GM13976 (cell line): ENCODE results near the gene IKZF3.

Experiments used
- DNase-seq: peaks from one replicate; pipeline ENCODE4 v3.0.0; 2012; ENCODE audit warnings: low spot score
- CTCF ChIP-seq: IDR thresholded peaks from 2 replicates; pipeline ENCODE4 v1.5.1; 2012; ENCODE audit warnings: borderline replicate concordance, mild to moderate bottlenecking; ENCODE audit not compliant: insufficient read depth; ENCODE audit errors: extremely low read depth, missing control alignments, control extremely low read depth
- in situ Hi-C: fragments of 300-500 bp; cut with MboI; formaldehyde crosslinking; loops from one replicate; pipeline ENCODE4 v1.12.0; 2022; ENCODE audit warnings: low sequenced_read_pairs, mixed read lengths, inconsistent platforms; ENCODE audit not compliant: unreplicated experiment

Gene IKZF3

DNA sequence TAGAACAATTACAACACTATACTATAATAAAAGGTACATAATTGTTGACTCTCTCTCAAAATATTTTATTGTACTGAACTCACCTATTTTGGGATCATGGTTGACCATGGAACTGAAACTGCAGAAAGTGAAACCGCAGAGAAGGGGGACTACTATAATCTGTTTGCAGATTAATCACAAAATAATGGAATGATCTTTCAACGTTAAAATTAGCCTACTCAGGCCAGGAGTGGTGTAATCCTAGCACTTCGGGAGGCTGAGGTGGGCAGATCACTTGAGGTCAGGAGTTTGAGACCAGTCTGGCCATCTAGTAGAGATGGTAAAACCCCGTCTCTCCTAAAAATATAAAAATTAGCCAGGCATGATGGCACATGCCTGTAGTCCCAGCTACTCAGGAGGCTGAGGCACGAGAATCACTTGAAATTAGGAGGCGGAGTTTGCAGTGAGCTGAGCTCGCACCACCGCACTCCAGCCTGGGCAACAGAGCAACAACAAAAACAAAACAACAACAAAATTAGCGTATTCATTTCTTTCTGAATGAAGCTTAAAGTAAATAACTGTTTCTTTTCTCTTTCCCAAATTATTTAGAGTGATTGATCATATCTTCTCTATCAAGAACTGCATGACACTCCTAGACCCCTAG is 45.6 kb downstream of the IKZF3 start:
- no peak for DNase-seq
- in situ Hi-C loops: no loop called here
- TF ChIP-seq CTCF: no peak

DNA sequence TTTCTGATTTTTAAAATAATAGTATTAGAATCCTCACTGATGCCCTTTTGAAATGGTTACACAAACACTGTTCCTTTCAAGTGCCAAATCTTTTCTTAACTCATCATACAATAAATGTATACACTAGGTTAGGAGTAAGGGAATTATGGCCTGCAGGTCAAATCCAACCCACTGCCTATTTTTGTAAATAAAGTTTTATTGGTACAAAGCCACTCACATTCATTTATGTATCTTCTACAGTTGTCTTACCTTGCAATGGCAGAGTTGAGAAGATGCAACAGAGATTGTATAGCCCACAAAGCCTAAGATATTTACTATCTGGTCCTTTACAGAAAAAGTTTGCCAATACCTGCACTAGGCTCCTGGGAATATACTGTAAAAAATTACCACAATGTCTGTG is 47.8 kb downstream of the IKZF3 start:
- TF ChIP-seq CTCF: no peak
- in situ Hi-C loops: no loop called here
- no peak for DNase-seq

GRCh38 chr17:39814497-39814896 is 49.6 kb downstream of the IKZF3 start:
- DNase-seq: no peak
- in situ Hi-C loops: no loop called here
- no peak for TF ChIP-seq CTCF

DNA sequence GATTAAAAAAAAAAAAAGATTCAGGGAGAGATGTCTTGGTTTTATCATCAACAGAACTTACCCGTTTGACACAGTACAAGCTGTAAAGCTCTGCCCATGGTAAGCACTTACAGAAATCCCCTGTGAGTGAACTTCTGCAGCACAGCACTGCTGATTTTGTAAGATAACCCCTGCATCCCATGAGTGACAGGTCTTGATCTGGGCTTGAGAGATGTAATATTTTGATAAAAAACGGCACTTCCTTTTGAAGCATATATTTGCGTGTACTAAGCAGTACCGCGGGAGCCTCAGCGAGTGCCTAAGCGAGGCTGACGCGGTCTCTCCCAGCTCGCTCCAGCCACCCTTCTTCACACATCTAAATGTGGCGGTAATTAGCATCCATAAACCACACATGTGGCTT is 50.5 kb downstream of the IKZF3 start:
- TF ChIP-seq CTCF: no peak
- in situ Hi-C loops: no loop called here
- no peak for DNase-seq

DNA sequence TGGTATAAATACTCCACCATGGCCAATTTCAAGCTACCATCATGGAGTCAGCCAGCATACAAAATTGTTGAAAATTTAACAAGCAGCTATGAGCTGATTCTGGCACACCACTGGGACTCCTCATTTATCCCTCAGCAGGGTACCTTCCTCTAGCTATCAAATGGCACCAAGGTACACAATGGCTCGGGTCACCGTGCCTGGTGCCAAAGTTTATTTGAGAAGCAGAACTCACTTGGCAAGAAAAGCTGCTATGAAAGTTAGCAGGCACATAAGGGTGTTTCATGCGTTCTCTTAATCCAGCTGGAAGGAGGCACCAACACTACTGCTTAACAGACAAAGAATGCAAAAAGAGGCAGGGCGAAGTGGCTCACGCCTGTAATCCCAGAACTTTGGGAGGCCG is 51.6 kb downstream of the IKZF3 start:
- in situ Hi-C loops: no loop called here
- no peak for DNase-seq
- no peak for TF ChIP-seq CTCF

GRCh38 chr17:39810939-39811728 is 53.0 kb downstream of the IKZF3 start:
- no peak for DNase-seq
- no peak for TF ChIP-seq CTCF
- in situ Hi-C loops: no loop called here
